WERI-Rb-1 (cell line): ENCODE results near the gene ABCC11.
A peak's percentile ranks its signal among the peaks of the same experiment; 100 is the strongest.

Experiments
- DNase-seq: peaks from one replicate; pipeline ENCODE4 v3.0.0-alpha.2; 2020
- H3K27ac ChIP-seq: fragments of 250-450 bp; sonication (Bioruptor Pico); 2 replicates; pipeline ENCODE4 v1.5.1; 2020; ENCODE audit warnings: mild to moderate bottlenecking, moderate library complexity
- H3K27me3 ChIP-seq: fragments of 250-450 bp; sonication (Bioruptor Pico); 2 replicates; pipeline ENCODE4 v1.5.1; 2021; ENCODE audit warnings: mild to moderate bottlenecking, low read depth, moderate library complexity; ENCODE audit not compliant: insufficient read depth, severe bottlenecking
- H3K36me3 ChIP-seq: fragments of 250-450 bp; sonication (Bioruptor Pico); 2 replicates; pipeline ENCODE4 v1.5.1; 2020; ENCODE audit warnings: mild to moderate bottlenecking, moderate library complexity
- H3K4me3 ChIP-seq: 2 replicates; pipeline ENCODE4 v1.5.1; 2011; ENCODE audit warnings: low read depth, mild to moderate bottlenecking, control low read depth, low read length
- H3K9me3 ChIP-seq: fragments of 250-450 bp; sonication (Bioruptor Pico); 2 replicates; pipeline ENCODE4 v1.5.1; 2021; ENCODE audit warnings: mild to moderate bottlenecking, moderate library complexity; ENCODE audit not compliant: severe bottlenecking
- CTCF ChIP-seq: IDR thresholded peaks from 2 replicates; pipeline ENCODE4 v1.5.1; 2011; ENCODE audit warnings: low read depth, mild to moderate bottlenecking, control low read depth, inconsistent platforms, low read length

ABCC11 gene

GRCh38 chr16:48140821-48141220 lies 106.5 kb downstream of the ABCC11 start:
- H3K9me3 ChIP-seq = no peaks in the 10 kb centered on the region
- DNase-seq = no peak
- no peak overlapping the region for H3K4me3 ChIP-seq
- H3K27me3 ChIP-seq = no peaks in the 10 kb centered on the region
- no peak for TF ChIP-seq CTCF
- H3K27ac ChIP-seq = no peak overlapping the region
- no peaks in the 10 kb centered on the region for H3K36me3 ChIP-seq

- H3K27ac ChIP-seq = no peak overlapping the region
- H3K36me3 ChIP-seq = no peaks in the 10 kb centered on the region
- DNase-seq = no peak
- no peak for TF ChIP-seq CTCF
- H3K4me3 ChIP-seq = no peak overlapping the region
- no peaks in the 10 kb centered on the region for H3K9me3 ChIP-seq
- H3K27me3 ChIP-seq = no peaks in the 10 kb centered on the region
Measured at GRCh38 chr16:48139517-48139916, 107.8 kb downstream of the ABCC11 start.

- Histone ChIP-seq H3K27me3 (no peaks in the 10 kb centered on the region), H3K36me3 (no peaks in the 10 kb centered on the region), H3K9me3 (no peaks in the 10 kb centered on the region), H3K27ac (no peak overlapping the region), H3K4me3 (no peak overlapping the region)
- no peak for TF ChIP-seq CTCF
- no peak for DNase-seq
Measured at GRCh38 chr16:48138543-48138942, 108.8 kb downstream of the ABCC11 start.

GRCh38 chr16:48137822-48138221 lies 109.5 kb downstream of the ABCC11 start:
- no peak for TF ChIP-seq CTCF
- no peak for DNase-seq
- Histone ChIP-seq H3K27me3 (no peaks in the 10 kb centered on the region), H3K4me3 (no peak overlapping the region), H3K27ac (no peak overlapping the region), H3K9me3 (no peaks in the 10 kb centered on the region), H3K36me3 (no peaks in the 10 kb centered on the region)

GRCh38 chr16:48136547-48137360 lies 110.6 kb downstream of the ABCC11 start:
- TF ChIP-seq CTCF = no peak
- Histone ChIP-seq H3K9me3 (no peaks in the 10 kb centered on the region), H3K4me3 (no peak overlapping the region), H3K27me3 (no peaks in the 10 kb centered on the region), H3K27ac (no peak overlapping the region), H3K36me3 (no peaks in the 10 kb centered on the region)
- DNase-seq = peak; percentile 35
